ENCODE results near the gene ZFPL1.

Gene ZFPL1

DNA sequence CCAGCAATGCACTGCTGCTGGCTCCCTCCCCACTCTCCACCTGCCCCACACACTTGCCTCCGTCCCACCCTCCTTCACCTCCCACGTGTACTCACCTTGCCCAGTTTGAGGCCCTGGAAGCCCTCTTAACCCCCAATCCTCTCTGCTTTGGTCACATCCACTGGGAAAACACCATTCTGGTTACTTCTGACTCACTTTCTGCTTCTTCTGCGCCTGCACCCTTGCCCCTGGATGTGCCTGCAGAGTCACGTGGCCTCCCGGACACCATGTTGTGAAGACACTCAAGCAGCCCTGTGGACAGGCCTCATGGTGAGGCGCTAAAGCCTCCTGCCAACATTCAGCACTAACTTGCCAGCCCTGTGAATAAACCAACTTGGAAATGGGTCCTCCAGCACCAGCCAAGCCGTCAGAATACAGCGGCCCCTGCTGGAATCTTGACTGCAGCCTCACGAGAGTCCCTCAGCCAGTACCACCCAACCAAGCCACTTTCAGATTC is 23.1 kb upstream of the ZFPL1 start:
- DNase-seq (ENCODE audit: low read depth): no peak

DNA sequence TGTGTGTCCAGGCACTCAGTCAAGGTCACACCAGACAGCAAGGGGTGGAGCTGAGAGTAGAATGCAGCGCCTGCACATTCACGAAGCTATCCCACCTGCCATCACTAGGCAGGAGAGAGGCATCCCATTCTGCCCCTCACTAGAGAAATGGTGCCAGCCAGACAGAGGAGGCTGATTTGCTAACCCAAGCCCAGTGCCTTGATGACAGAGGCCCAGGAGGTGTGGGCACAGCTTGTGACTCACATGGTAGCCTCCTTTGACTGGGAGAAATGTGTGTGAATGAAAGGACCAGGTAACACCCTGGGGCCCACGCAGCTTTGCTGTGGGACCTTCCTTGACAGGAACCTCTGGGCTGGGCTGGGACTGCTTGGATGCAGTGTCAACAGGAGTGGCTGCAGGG is 20.5 kb upstream of the ZFPL1 start:
- no peak for DNase-seq (ENCODE audit: low read depth)

DNA sequence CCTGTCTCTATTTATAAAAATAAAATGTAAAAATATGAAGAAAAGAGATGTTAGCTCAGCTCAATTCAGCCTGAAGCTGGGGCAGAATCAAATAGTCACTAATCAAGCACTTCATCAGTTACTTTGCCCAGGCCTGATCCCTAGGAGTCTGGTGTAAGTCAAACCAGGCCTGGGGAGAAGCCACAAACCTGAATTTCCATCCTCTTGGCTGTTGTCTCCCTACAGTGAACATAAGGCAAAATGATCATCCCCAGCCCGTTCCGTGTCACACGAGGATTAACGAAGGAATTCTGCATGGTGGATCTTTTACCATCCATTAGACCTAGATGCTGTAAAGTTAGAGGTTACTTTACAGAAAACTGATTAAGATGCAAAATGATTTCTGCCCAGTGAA is 19.2 kb upstream of the ZFPL1 start:
- no peak for DNase-seq (ENCODE audit: low read depth)

DNA sequence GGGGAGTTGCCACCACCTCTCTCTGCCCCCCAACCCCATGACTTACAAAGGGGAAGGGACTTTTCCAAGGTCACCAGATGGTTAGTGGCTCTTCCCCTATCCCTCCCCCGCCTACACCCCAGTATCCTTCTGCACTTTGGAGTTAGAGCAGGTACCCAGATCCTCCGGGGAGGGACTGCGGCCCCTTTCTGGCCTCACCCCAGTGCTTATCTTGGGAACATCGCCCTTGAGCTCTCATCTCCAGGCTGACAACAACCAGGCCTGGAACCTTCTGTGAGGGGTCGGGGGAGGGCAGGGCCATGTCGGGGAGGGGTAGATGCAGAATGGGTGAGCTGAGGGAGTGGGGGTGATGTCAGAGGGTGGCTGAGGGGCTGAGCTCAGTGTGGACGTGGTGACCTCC is 18.2 kb upstream of the ZFPL1 start:
- DNase-seq (ENCODE audit: low read depth): no peak

DNA sequence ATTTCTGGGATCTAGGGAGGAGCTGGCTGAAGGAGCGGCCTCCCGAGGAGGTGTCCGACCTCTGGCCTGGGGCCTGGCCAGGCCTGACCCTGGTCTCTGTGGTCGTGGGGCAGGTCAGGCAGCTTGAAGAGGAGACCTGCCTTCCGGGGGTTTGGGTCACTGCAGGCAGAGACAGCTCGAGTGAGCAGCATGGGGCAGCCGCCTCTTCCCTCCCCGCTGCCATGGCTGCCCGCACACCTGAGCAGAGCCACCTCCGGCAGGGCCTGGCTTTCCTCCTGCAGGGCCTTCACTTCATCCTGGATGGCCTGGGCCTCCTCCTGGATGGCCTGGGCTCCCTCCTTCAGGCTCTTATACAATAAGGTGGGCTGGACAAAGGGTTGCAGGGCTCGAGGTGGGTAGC is 17.7 kb upstream of the ZFPL1 start:
- no peak for DNase-seq (ENCODE audit: low read depth)

DNA sequence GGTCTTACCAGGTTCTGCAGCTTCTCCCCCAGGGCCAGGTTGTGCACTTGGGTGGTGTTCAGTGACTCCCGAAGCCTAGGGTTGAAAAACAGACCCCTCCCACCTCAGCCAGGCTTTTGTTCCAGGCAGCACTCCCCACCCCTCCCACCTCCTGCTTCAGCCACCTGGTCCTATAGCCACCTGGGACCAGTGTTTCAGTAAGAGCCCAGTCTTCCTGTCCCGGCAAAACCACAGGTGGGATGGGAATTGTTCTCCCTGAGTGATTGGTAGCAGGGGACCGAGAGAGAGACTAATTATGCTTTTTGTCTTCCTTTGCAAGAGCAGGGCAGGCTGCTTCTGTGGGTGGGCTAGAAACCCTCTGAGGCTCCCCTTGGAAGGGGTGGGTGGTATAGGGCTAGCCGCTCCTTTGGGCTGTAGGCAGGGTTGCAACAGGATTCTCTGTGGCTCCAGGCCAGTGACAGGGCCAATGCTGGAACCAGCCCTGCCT is 17.2 kb upstream of the ZFPL1 start:
- no peak for DNase-seq (ENCODE audit: low read depth)

DNA sequence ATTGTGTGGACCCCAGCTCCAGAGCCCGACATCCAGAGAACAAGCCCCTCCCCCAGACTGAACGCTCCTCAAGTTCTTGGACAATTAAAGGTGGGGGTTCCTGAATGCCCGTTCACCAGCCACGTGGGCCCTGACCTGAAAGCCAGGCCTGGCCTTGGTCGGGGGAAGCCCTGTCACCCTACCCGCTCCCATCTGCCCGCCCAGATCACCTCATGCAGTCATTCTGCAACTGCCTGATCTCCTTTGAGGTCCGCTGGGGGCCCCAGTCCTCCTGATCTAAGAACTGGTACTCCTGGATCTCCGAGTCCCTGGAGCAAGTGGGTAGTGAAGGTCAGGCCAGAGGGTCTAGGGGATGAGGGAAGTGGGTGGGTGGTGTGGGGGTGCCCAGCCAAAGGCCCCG is 16.6 kb upstream of the ZFPL1 start:
- DNase-seq (ENCODE audit: low read depth): no peak

DNA sequence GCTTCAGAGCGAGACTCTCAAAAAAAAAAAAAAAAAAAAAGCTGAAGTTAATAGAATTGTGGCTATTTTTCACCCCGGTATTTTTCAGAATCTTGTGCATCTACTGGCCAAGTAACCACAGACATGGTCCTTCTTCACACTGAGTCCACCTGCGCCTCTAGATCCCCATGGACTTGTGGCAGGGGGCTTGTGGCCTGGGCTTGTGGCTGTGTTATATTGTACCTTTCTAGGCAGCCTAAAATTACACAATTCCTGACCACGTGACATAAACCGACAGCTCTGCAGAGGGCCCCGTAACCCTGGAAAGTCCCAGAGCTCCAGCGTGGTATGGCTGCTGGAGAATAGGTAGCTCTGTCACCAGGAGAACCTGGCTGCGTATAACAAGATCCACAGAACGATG is 14.8 kb upstream of the ZFPL1 start:
- DNase-seq (ENCODE audit: low read depth): no peak

DNA sequence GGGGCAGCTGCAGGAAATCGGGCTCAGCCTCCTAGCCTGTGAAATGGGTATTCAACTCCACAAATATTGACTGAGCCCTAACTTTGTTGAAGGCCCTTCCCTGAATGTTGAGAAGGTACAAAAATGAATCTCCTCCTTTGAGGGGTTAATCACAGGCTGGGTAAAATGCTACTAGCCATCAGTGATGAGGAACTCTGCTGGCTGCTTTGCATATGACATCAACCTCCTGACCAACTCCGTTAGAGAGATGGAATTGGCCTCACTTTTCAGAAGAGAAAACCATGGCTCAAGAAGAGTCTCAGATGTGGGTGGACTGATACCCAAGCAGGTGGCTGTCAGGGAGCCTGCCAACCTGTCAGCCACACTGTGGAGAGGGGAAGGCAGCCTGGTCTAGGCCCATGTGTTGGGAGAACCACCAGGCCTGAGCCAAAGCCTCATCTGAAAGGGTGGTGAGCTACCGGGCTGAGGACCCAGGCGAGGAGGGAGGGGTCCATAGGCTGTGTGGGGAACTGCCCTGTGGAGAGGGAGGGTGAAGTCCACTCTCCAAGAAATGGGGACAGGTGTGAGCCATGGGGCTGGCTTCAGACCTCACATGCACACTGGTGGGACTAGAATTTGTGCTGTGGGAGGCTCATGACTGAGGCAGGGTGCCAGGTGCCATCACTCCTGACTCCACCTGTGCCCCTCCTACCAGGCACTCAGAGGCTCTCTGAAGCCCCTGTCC is 12.0 kb upstream of the ZFPL1 start:
- DNase-seq (ENCODE audit: low read depth): no peak

DNA sequence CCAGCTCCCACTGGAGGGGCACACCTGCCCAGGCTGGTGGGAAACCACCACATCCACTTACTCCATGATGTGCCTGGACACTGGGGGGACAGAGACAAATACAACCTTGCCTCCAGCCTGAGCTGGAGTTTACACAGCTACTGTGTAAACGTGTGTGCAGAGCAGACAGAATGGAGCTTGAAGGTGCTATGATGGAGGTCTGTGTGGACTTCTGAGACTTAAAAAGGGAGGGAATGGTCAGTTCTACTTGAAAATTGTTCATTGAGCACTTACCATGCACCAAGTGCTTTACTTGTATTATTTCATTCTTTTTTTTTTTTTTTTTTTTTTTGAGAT is 11.4 kb upstream of the ZFPL1 start:
- no peak for DNase-seq (ENCODE audit: low read depth)

DNA sequence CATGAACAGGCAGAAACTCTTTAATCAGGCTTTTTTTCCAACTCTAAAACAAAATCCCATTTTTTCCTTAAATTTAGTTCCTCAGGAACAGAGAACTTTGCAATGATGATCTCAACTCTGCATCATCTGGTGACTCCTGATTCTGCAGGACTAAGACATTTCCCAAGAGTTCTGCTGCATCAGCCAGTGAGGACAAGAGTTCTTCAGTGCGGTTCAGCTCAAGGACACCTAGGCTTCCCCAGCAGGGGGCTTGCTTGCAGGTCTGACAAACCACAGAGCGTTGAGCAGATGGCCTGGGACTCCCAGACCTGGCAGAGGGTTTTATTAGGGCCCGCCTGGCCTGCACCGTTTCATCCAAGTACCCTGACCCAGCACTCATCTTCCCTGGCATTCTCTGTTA is 6.6 kb upstream of the ZFPL1 start:
- DNase-seq (ENCODE audit: low read depth): no peak

DNA sequence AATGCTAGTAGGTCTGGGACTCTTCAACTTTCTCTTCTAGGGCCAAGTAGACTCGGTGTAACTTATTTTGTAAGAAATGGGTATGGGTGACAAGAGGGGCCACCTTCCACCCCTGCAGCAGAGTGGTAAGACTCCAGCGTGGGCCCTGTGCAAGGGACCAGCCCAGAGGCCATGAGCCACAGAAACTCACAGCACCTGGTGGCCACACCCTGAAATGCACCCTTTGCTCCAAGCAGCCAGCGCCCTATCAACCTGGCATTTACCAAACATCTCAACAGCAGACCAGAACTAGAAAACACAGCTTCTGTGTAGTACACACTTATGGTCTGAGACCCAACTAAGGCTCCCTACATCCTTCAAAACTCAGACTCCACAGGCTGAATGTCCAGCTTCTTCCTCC is 5.9 kb upstream of the ZFPL1 start:
- no peak for DNase-seq (ENCODE audit: low read depth)

DNA sequence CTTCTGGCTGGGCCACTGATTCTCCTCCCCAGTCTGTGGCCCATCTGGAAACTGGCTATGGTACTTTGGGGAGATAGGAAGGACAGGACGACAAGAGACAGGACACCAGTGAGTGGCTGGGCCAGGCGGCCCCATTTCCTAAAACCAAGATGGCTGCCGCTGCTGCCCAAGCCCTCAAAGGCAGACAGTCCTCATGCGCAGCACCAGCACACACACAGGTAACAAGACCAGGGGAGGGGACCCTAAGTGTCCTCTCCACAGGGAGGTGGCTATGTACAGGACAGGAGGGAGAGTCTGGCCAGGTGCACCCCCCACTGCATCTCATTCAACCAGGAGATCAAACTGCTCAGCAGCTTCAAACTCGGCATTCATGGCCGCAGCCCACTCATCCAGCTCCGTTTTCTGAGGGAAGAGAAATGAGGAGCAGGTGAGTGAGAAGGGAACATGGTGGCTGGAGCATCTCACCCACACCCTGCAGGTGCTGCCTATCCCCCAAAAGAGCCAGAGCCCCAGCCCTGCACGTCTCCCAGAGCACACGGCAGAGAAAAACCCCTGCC is 5.2 kb upstream of the ZFPL1 start:
- no peak for DNase-seq (ENCODE audit: low read depth)

DNA sequence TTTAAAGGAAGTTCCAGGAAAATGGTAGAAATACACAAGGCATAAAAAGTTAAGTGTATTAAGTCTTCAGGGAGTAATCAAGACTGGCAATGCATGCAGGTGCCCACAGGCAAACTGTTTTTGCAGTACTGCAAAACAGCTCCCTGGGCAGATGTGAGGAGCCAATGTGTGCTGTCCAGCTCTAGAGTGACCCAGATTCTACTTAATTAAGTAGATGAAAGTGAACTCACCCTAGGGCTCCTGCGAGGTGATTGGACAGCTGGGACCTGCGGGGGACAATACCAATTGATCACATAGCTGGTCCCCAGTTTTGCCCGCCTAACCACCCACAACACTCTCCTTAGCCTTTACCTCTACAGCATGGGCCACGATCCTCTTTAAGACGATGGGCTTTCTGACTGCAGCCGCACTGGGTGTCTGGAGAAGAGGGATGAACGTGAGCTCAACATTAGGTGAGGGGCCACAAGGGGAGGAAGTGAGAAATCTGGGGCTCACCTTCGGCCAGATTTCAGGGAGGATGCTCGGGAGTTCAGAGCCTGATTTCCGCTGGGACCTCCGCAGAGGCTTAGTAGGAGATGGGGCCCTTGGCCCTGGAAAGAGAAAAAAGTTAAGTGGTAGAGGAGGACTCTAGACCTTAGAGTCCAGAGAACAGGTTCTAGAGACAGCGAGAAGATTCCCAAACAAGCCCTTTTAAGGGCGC is 738 bp upstream of the ZFPL1 start:
- no peak for DNase-seq (ENCODE audit: low read depth)

DNA sequence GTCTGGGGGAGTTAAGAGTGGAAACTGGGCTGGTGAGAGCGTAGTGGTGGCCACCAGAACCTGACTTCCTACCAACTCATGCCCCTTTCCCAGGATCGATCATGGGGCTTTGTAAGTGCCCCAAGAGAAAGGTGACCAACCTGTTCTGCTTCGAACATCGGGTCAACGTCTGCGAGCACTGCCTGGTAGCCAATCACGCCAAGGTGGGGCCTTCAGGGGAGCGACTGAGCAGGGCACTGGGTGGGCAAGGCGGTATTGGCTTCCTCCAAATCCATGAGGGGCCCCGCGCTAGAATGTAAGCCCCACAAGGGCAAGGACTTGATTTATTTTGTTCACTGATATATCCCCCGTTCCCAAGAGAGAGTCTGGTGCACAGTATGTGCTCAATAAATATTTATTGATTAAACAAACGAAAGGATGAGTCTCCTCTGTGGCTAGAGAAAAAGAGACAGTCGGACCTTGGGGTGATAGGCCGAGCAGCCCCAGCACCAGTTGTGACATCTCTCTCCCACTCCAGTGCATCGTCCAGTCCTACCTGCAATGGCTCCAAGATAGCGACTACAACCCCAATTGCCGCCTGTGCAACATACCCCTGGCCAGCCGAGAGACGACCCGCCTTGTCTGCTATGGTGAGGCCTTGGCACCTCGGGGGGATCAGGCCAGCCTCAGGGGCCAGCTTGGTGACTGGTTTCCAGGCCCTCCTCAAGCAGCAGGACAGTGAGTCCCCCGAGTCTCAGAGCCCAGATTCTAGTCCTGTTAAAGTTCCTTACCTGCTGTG is 765 bp downstream of the ZFPL1 start:
- no peak for DNase-seq (ENCODE audit: low read depth)

DNA sequence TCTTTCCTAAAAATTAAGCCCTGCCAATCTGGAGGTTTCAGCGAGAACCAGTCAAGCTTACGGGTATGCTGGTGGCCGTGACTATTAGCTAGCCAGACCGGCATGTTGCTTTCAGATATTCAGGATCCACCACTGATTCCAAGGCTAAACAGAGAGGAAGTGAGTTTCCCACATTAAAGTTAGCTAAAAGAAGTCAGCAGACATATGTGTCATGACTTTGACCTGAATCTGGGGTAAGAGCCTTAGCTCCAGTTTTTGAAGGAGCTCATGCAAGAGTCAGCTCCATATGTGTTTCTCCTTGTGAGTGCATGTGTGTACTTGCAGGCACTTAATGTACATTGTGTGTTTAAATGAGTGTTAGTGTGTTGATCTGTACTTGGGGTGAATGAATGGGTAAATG is 1.4 kb downstream of the ZFPL1 start:
- DNase-seq (ENCODE audit: low read depth): no peak

DNA sequence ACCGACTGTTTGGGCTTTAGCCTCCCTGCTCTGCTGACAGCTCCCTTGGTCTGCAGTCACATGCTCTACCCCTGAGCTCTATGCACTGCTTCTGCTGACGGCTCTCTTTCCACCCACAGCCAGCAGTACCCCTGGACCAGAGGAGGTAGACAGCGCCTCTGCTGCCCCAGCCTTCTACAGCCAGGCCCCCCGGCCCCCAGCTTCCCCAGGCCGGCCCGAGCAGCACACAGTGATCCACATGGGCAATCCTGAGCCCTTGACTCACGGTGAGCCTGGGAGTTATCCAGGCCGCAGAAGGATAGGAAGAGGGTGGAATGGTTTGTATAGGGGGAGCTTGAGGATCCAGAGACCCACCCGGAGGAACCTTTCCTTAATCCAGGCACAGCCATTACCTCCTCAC is 2.8 kb downstream of the ZFPL1 start:
- DNase-seq (ENCODE audit: low read depth): no peak

DNA sequence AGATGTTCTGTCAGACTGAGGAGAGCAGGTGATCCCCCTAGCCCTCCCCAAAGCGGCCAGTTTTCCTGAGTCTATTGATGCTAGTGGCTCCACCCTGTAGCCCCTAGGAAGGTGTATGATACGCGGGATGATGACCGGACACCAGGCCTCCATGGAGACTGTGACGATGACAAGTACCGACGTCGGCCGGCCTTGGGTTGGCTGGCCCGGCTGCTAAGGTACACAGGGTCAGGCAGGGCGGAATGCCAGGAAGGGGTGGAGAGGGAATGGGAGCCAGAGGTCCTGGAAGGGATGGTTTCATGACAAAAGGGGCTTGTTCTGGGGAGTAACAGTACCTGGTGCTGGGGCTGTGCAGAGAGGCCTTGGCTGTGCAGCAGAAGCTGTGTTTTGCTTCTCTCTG is 3.2 kb downstream of the ZFPL1 start:
- DNase-seq (ENCODE audit: low read depth): no peak

DNA sequence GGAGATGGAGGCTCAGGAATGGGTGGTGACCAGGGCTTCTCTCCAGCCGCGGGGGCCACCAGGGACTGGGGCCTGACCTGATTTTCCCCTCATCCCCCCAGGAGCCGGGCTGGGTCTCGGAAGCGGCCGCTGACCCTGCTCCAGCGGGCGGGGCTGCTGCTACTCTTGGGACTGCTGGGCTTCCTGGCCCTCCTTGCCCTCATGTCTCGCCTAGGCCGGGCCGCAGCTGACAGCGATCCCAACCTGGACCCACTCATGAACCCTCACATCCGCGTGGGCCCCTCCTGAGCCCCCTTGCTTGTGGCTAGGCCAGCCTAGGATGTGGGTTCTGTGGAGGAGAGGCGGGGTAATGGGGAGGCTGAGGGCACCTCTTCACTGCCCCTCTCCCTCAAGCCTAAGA is 3.8 kb downstream of the ZFPL1 start:
- no peak for DNase-seq (ENCODE audit: low read depth)

DNA sequence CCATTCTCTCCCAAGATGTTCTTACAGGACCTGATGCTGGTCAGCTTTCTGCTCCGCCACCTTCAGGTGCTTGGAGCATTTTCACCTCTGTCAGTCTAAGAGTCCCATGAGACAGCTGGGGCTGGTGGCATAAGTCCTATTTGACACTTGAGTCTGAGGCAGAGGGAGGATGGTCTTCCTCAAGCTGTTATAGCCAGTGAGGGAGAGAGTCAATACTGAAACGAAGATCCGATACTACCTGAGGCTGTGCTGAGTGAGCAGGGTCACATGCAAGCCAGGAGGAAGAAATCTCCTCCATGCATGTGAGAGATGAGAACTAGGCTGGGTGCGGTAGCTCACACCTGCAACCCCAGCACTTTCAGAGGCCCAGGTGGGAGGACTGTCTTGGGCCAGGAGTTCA is 5.6 kb downstream of the ZFPL1 start:
- DNase-seq (ENCODE audit: low read depth): no peak

DNA sequence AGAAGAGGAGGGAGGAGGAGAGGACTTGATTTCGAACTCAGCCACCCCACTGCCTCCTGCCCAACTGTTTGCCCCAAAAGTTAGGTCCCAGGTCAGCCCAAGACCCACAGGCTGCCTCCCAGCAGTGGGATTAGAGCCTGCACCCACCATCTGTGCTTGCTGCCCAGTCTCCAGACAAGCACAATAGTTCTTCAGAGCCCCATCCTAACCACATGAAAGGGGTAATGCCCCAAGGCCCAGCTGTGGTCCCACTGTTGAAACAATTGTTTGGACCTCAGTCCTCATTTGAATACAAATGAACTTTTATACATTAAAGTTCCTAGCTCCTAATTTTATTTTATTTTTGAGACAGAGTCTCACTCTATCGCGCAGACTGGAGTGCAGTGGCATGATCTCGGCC is 6.6 kb downstream of the ZFPL1 start:
- no peak for DNase-seq (ENCODE audit: low read depth)

DNA sequence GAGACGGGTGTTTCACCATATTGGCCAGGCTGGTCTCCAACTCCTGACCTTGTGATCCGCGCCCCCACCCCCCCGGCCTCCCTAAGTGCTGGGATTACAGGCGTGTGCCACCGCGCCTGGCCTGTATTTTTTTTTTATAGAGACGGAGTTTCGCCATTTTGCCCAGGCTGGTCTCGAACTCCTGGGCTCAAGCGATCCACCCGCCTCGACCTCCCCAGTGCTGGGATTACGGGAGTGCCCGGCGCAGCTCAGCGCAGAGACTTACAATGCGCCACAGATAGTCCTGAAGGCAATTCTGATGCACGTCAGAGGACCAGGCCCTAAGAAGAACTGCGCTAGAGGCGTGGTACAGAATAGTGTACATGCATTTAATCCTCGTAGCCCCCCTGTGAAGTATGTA is 11.4 kb downstream of the ZFPL1 start:
- DNase-seq (ENCODE audit: low read depth): no peak
